Motor neuron (in vitro differentiated cells): ENCODE data around the gene RPRD1A. TPM values are rescaled to one million over a fixed set of nuclear protein-coding genes. Genes with fewer than 3 reads are reported as not detected.

Experiments
- ATAC-seq, 8 experiments: fragments of 200-7000 bp; cut with Tn5 transposase; replicated peaks in 6 of 8; 2 replicates each; pipeline ENCODE4 v1.8.0; 2021; ENCODE audit warnings: mild to moderate bottlenecking in 8 of 8, moderate library complexity in 8 of 8
- H3K27ac ChIP-seq, 2 donors: fragments of 250-450 bp; sonication (Bioruptor Pico); 2 replicates each; pipeline ENCODE4 v1.9.0; 2021; ENCODE audit warnings: antibody characterized with exemption in 2 of 2, mild to moderate bottlenecking in 2 of 2, moderate library complexity in 1 of 2
- H3K4me1 ChIP-seq, 2 donors: fragments of 250-450 bp; sonication (Bioruptor Pico); replicated peaks in 1 of 2; 2 replicates each; pipeline ENCODE4 v1.6.1; 2021; ENCODE audit warnings: antibody characterized with exemption in 2 of 2, mild to moderate bottlenecking in 2 of 2, moderate library complexity in 1 of 2
- H3K4me3 ChIP-seq, 5 donors: fragments of 250-450 bp; sonication (Bioruptor Pico); 2 replicates each; pipeline ENCODE4 v1.9.0; 2021; ENCODE audit warnings: antibody characterized with exemption in 5 of 5, mild to moderate bottlenecking in 5 of 5, moderate library complexity in 4 of 5
- WGBS, 10 experiments: fragments of 450-650 bp; shearing (Covaris generic); methylation state at CpG; one replicate each; pipeline ENCODE4 v1.0.0; 2022; 5-methylcytosine and 5-hydroxymethylcytosine counted together
- in situ Hi-C, 9 experiments: fragments of 400-800 bp; cut with MboI; loops; one replicate each; pipeline ENCODE4 v1.15.0; 2021; ENCODE audit warnings: low sequenced_read_pairs in 9 of 9, low pct_unique_long_range_greater_than_20kb in 2 of 9; ENCODE audit not compliant: unreplicated experiment in 9 of 9
- total RNA-seq, 8 experiments: library from RNA; unstranded; fragments of 300-600 nt; gene quantifications; 2 replicates each; pipeline versions ENCODE4 v1.2.3 to v1.2.4, GENCODE V29; 2022

Gene RPRD1A
- total RNA-seq, 8 experiments from 2014 or later: 39.8 to 79.4 (median 66.1) TPM

GRCh38 chr18:35948080-35948479 is 119.3 kb downstream of the RPRD1A start:
- WGBS, 10 experiments: 54 to 100% (median 76%) methylated on average over 1 to 3 of the region's 3 CpGs; no CpG with 5 or more reads in 2 of the 10 experiments
- in situ Hi-C loops: no loop called here
- ATAC-seq: no peak
- no peak overlapping the region for H3K4me3 ChIP-seq
- peaks cover 0 to 2% of the 10 kb centered on the region in 2 donors for H3K4me1 ChIP-seq
- H3K27ac ChIP-seq: no peak overlapping the region

GRCh38 chr18:35942661-35943060 is 124.7 kb downstream of the RPRD1A start:
- Histone ChIP-seq H3K27ac (no peak overlapping the region), H3K4me3 (no peak overlapping the region), H3K4me1 (no peaks in the 10 kb centered on the region)
- in situ Hi-C loops: no loop called here
- 33 to 100% (median 81%) methylated on average over 2 to 6 of the region's 6 CpGs; no CpG with 5 or more reads in 2 of the 10 experiments for WGBS, 10 experiments
- ATAC-seq: no peak

GRCh38 chr18:35942133-35942532 is 125.2 kb downstream of the RPRD1A start:
- in situ Hi-C loops: no loop called here
- H3K4me3 ChIP-seq: no peak overlapping the region
- ATAC-seq: no peak
- H3K4me1 ChIP-seq: no peaks in the 10 kb centered on the region
- H3K27ac ChIP-seq: no peak overlapping the region

DNA sequence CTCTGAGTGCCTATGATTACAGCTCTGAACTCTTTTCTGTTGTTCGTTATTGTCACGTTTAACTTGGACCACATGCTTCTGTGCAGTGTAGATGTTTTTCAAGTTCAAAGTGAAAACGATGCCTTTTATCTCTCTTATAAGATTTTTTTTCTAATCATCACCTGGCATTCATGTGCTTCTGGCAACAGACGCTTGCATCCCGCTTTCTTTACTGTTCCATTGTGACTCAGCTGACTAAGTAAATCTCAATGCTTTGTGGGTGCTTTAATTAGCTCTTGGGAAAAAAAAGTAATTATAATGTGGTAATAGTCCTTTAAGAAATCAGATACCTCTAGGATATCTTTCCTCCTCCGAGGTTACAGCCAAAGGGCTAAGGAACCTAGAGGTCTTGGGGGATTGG is 126.1 kb downstream of the RPRD1A start:
- in situ Hi-C loops: no loop called here
- Histone ChIP-seq H3K27ac (no peak overlapping the region), H3K4me3 (no peak overlapping the region), H3K4me1 (no peaks in the 10 kb centered on the region)
- no peak for ATAC-seq
- WGBS, 10 experiments: 7 to 92% (median 55%) methylated on average over 2 to 6 of the region's 6 CpGs; no CpG with 5 or more reads in 4 of the 10 experiments

Other genes with a start within 250 kb of the RPRD1A start
- 100 to 1,000 TPM in 4 of 8 experiments, 10 to 100 TPM in 4; 34.9 to 146 (median 99.8) TPM for gene SLC39A6, start 61.8 kb upstream of the RPRD1A start, total RNA-seq
- 10 to 100 TPM; 47.7 to 80.1 (median 66.3) TPM for gene ELP2, start 62.3 kb upstream of the RPRD1A start, total RNA-seq
- 10 to 100 TPM in 2 of 8 experiments, 1 to 10 TPM in 3, under 1 TPM in 3; 0.43 to 15.1 (median 1.3) TPM for gene MOCOS, start 119.9 kb upstream of the RPRD1A start, total RNA-seq
- gene FHOD3, start 230.2 kb upstream of the RPRD1A start, total RNA-seq: 10 to 100 TPM in 5 of 8 experiments, 1 to 10 TPM in 3; 1.2 to 36.1 (median 21.8) TPM